Activated naive CD4-positive, alpha-beta T cell treated with anti-CD3 and anti-CD28 coated beads for 36 hours (primary cell): ENCODE data around the gene VEZT. TPM values are rescaled to one million over a fixed set of nuclear protein-coding genes. Genes with fewer than 3 reads are reported as not detected.
"Not testable (repeated sequence)": the region's sequence is repeated elsewhere in the genome, so short reads cannot be mapped to it uniquely, and the experiment has no call there.

Experiments used
- CTCF ChIA-PET: fragments of 350-600 bp; sonication (Branson Sonifier 250); formaldehyde crosslinking; loops from one replicate; lab custom pipeline; 2021; ENCODE audit warnings: antibody characterized with exemption; lab: Charles Lee
- DNase-seq: peaks from one replicate; pipeline ENCODE4 v3.0.0-alpha.2; 2020
- H3K27ac Mint-ChIP-seq: one replicate; pipeline ENCODE4 v1.8.0; 2021; ENCODE audit warnings: mild to moderate bottlenecking, mixed read lengths
- H3K27me3 Mint-ChIP-seq: one replicate; pipeline ENCODE4 v1.8.0; 2021; ENCODE audit warnings: low read depth, mixed read lengths
- H3K36me3 Mint-ChIP-seq: one replicate; pipeline ENCODE4 v1.8.0; 2021; ENCODE audit warnings: low read depth, mixed read lengths
- H3K4me1 Mint-ChIP-seq: one replicate; pipeline ENCODE4 v1.8.0; 2021; ENCODE audit warnings: low read depth, mixed read lengths
- H3K4me3 Mint-ChIP-seq: one replicate; pipeline ENCODE4 v1.8.0; 2021; ENCODE audit warnings: mild to moderate bottlenecking, moderate library complexity, mixed read lengths
- H3K9me3 Mint-ChIP-seq: one replicate; pipeline ENCODE4 v1.8.0; 2021; ENCODE audit warnings: mixed read lengths
- intact Hi-C: fragments of 100-400 bp; cut with micrococcal nuclease; formaldehyde crosslinking; loops from one replicate; pipeline ENCODE4 v1.15.1; 2023
- total RNA-seq, 2 experiments: library from RNA; stranded (reverse); gene quantifications; one replicate each; pipeline ENCODE4 v1.2.3, GENCODE V29; 2021

VEZT gene
- total RNA-seq, 2 experiments from 2014 or later = 41.3 to 42.5 TPM

GRCh38 chr12:95279856-95280255 lies 62.2 kb downstream of the VEZT start:
- peaks cover 32% of the 10 kb centered on the region for H3K36me3 Mint-ChIP-seq
- no peaks in the 10 kb centered on the region for H3K9me3 Mint-ChIP-seq
- H3K27me3 Mint-ChIP-seq = no peaks in the 10 kb centered on the region
- no peak overlapping the region for H3K27ac Mint-ChIP-seq
- no peaks in the 10 kb centered on the region for H3K4me1 Mint-ChIP-seq
- H3K4me3 Mint-ChIP-seq = no peak overlapping the region
- CTCF ChIA-PET = no interaction called here
- DNase-seq = no peak
- intact Hi-C loops = no loop called here

GRCh38 chr12:95282266-95282665 lies 64.7 kb downstream of the VEZT start:
- Mint-ChIP-seq H3K36me3 (peaks cover 32% of the 10 kb centered on the region), H3K27ac (no peak overlapping the region), H3K9me3 (no peaks in the 10 kb centered on the region), H3K4me1 (no peaks in the 10 kb centered on the region), H3K27me3 (no peaks in the 10 kb centered on the region), H3K4me3 (no peak overlapping the region)
- CTCF ChIA-PET = interaction anchor here (0.6 kb wide), 1 partner anchor 218 kb away, joined by 3 read pairs; no protein-coding TSS in a partner anchor
- no peak for DNase-seq
- intact Hi-C loops = no loop called here

GRCh38 chr12:95283371-95283770 lies 65.8 kb downstream of the VEZT start:
- Mint-ChIP-seq H3K9me3 (no peaks in the 10 kb centered on the region), H3K27ac (no peak overlapping the region), H3K4me3 (no peak overlapping the region), H3K27me3 (no peaks in the 10 kb centered on the region), H3K4me1 (no peaks in the 10 kb centered on the region), H3K36me3 (peaks cover 35% of the 10 kb centered on the region)
- no peak for DNase-seq
- CTCF ChIA-PET = no interaction called here
- intact Hi-C loops = no loop called here

- Mint-ChIP-seq H3K4me1 (no peaks in the 10 kb centered on the region), H3K27ac (no peak overlapping the region)
- intact Hi-C loops = no loop called here
These were observed 69.1 kb downstream of the VEZT start for GRCh38 chr12:95286713-95287112.

GRCh38 chr12:95291501-95291900 lies 73.9 kb downstream of the VEZT start:
- Mint-ChIP-seq H3K4me1 (no peaks in the 10 kb centered on the region), H3K9me3 (no peaks in the 10 kb centered on the region), H3K27me3 (no peaks in the 10 kb centered on the region), H3K4me3 (no peak overlapping the region), H3K36me3 (peaks cover 29% of the 10 kb centered on the region), H3K27ac (no peak overlapping the region)
- DNase-seq = no peak
- CTCF ChIA-PET = interaction anchor here (1.0 kb wide), 1 partner anchor 243 kb away, joined by 4 read pairs; no protein-coding TSS in a partner anchor
- intact Hi-C loops = no loop called here

More at GRCh38 chr12:95286713-95287112, 69.1 kb downstream of the VEZT start:
- Mint-ChIP-seq H3K9me3 (no peaks in the 10 kb centered on the region), H3K4me3 (no peak overlapping the region), H3K36me3 (peaks cover 38% of the 10 kb centered on the region), H3K27me3 (no peaks in the 10 kb centered on the region)
- no peak for DNase-seq
- CTCF ChIA-PET = no interaction called here

- H3K9me3 Mint-ChIP-seq = no peaks in the 10 kb centered on the region
- intact Hi-C loops = no loop called here
- CTCF ChIA-PET = no interaction called here
- H3K4me3 Mint-ChIP-seq = no peak overlapping the region
- H3K36me3 Mint-ChIP-seq = peaks cover 28% of the 10 kb centered on the region
- no peak overlapping the region for H3K27ac Mint-ChIP-seq
- H3K4me1 Mint-ChIP-seq = peaks cover 13% of the 10 kb centered on the region
- DNase-seq = no peak
- H3K27me3 Mint-ChIP-seq = no peaks in the 10 kb centered on the region
These were observed 81.3 kb downstream of the VEZT start for GRCh38 chr12:95298916-95299315.

GRCh38 chr12:95300286-95300685 lies 82.7 kb downstream of the VEZT start:
- H3K36me3 Mint-ChIP-seq = peaks cover 30% of the 10 kb centered on the region
- CTCF ChIA-PET = no interaction called here
- no peaks in the 10 kb centered on the region for H3K27me3 Mint-ChIP-seq
- intact Hi-C loops = loop anchor here (2.0 kb wide), 1 partner anchor 97 kb away; no protein-coding TSS in a partner anchor
- H3K27ac Mint-ChIP-seq = peak overlapping the region; percentile 15
- peaks cover 13% of the 10 kb centered on the region for H3K4me1 Mint-ChIP-seq
- no peaks in the 10 kb centered on the region for H3K9me3 Mint-ChIP-seq
- DNase-seq = no peak
- H3K4me3 Mint-ChIP-seq = no peak overlapping the region

GRCh38 chr12:95303476-95303875 lies 85.9 kb downstream of the VEZT start:
- Mint-ChIP-seq H3K27ac (no peak overlapping the region), H3K27me3 (no peaks in the 10 kb centered on the region), H3K4me3 (no peak overlapping the region), H3K9me3 (no peaks in the 10 kb centered on the region), H3K36me3 (peaks cover 18% of the 10 kb centered on the region), H3K4me1 (peaks cover 13% of the 10 kb centered on the region)
- intact Hi-C loops = no loop called here
- no peak for DNase-seq
- CTCF ChIA-PET = no interaction called here

GRCh38 chr12:95304673-95305198 lies 87.1 kb downstream of the VEZT start:
- intact Hi-C loops = no loop called here
- no peak for DNase-seq
- CTCF ChIA-PET = no interaction called here
- Mint-ChIP-seq H3K27ac (no peak overlapping the region), H3K4me3 (no peak overlapping the region), H3K4me1 (peaks cover 13% of the 10 kb centered on the region), H3K27me3 (no peaks in the 10 kb centered on the region), H3K9me3 (no peaks in the 10 kb centered on the region), H3K36me3 (peaks cover 16% of the 10 kb centered on the region)

- CTCF ChIA-PET = interaction anchor here (0.7 kb wide), 1 partner anchor 238 kb away, joined by 3 read pairs; no protein-coding TSS in a partner anchor
- H3K27me3 Mint-ChIP-seq = peaks cover 4% of the 10 kb centered on the region
- intact Hi-C loops = no loop called here
These were observed 95.0 kb downstream of the VEZT start for GRCh38 chr12:95312656-95313055.

GRCh38 chr12:95314756-95315155 lies 97.1 kb downstream of the VEZT start:
- H3K27me3 Mint-ChIP-seq, intact Hi-C loops, H3K9me3 Mint-ChIP-seq, H3K4me1 Mint-ChIP-seq, H3K27ac Mint-ChIP-seq, H3K4me3 Mint-ChIP-seq, DNase-seq, H3K36me3 Mint-ChIP-seq, CTCF ChIA-PET: not testable (repeated sequence)

More at GRCh38 chr12:95312656-95313055, 95.0 kb downstream of the VEZT start:
- DNase-seq = no peak
- H3K4me1 Mint-ChIP-seq = no peaks in the 10 kb centered on the region
- no peak overlapping the region for H3K4me3 Mint-ChIP-seq
- no peak overlapping the region for H3K27ac Mint-ChIP-seq
- H3K9me3 Mint-ChIP-seq = no peaks in the 10 kb centered on the region
- peaks cover 3% of the 10 kb centered on the region for H3K36me3 Mint-ChIP-seq

- Mint-ChIP-seq H3K27ac (no peak overlapping the region), H3K4me3 (no peak overlapping the region), H3K9me3 (no peaks in the 10 kb centered on the region), H3K36me3 (no peaks in the 10 kb centered on the region), H3K27me3 (peaks cover 4% of the 10 kb centered on the region), H3K4me1 (no peaks in the 10 kb centered on the region)
- intact Hi-C loops = no loop called here
- DNase-seq = no peak
- CTCF ChIA-PET = no interaction called here
These were observed 99.2 kb downstream of the VEZT start for GRCh38 chr12:95316798-95317197.

- Mint-ChIP-seq H3K36me3 (no peaks in the 10 kb centered on the region), H3K9me3 (no peaks in the 10 kb centered on the region), H3K4me3 (no peak overlapping the region), H3K27ac (no peak overlapping the region), H3K4me1 (no peaks in the 10 kb centered on the region), H3K27me3 (peaks cover 4% of the 10 kb centered on the region)
- intact Hi-C loops = no loop called here
- CTCF ChIA-PET = interaction anchor here (1.1 kb wide), 1 partner anchor 201 kb away, joined by 3 read pairs; no protein-coding TSS in a partner anchor
- DNase-seq = no peak
These were observed 100.5 kb downstream of the VEZT start for GRCh38 chr12:95318071-95318545.
